Activated T-cell treated with anti-CD3 and anti-CD28 coated beads, Interleukin-2, amount 50 U/mL, for 72 hours (primary cell): Measurements from ENCODE around the gene ADARB1. TPM values are rescaled to one million over a fixed set of nuclear protein-coding genes. Genes with fewer than 3 reads are reported as not detected.

Experiments
- ATAC-seq, 2 donors: fragments of 150-1000 bp; cut with Tn5 transposase; replicated peaks in 1 of 2; 2 replicates each; pipeline ENCODE4 v1.10.0; 2021; ENCODE audit warnings: moderate library complexity in 2 of 2, mild to moderate bottlenecking in 1 of 2
- DNase-seq, 2 donors: peaks; one replicate each; pipeline ENCODE4 v3.0.0; 2021 to 2022; ENCODE audit warnings: mixed read lengths in 1 of 2
- H3K27ac Mint-ChIP-seq: one replicate; pipeline ENCODE4 v1.8.0; 2022; ENCODE audit warnings: mild to moderate bottlenecking, moderate library complexity, mixed read lengths
- H3K27me3 Mint-ChIP-seq: one replicate; pipeline ENCODE4 v1.8.0; 2022; ENCODE audit warnings: low read depth, mixed read lengths
- H3K36me3 Mint-ChIP-seq, 2 donors: one replicate each; pipeline ENCODE4 v1.8.0; 2022; ENCODE audit warnings: mixed read lengths in 2 of 2, mild to moderate bottlenecking in 1 of 2; ENCODE audit not compliant: insufficient read depth in 2 of 2
- H3K4me1 Mint-ChIP-seq: one replicate; pipeline ENCODE4 v1.8.0; 2022; ENCODE audit warnings: low read depth, mixed read lengths
- H3K4me3 Mint-ChIP-seq, 2 donors: one replicate each; pipeline ENCODE4 v1.8.0; 2022; ENCODE audit warnings: mild to moderate bottlenecking in 2 of 2, mixed read lengths in 2 of 2, moderate library complexity in 2 of 2
- H3K9me3 Mint-ChIP-seq, 2 donors: one replicate each; pipeline ENCODE4 v1.8.0; 2022; ENCODE audit warnings: mixed read lengths in 2 of 2
- total RNA-seq, 2 donors: library from RNA; stranded (reverse); gene quantifications; one replicate each; pipeline ENCODE4 v1.2.3, GENCODE V29; 2022

Gene ADARB1
- total RNA-seq, 2 donors from 2014 or later = 41.7 to 45.3 TPM

DNA sequence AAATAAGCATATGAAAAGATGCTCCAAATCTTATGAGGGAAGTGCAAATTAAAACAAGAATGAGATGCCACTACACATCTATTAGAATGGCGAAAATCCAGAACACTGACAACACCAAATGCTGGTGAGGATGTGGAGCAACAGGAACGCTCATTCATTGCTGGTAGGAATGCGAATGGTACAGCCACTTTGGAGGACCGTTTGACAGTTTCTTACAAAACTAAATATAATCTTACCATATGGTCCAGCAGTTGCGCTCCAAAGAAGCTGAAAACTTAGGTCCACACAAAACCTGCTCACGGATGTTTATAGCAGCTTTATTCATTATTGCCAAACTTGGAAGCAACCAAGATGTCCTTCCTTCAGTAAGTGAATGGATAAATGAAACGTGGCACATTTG lies 163.0 kb downstream of the ADARB1 start:
- H3K27me3 Mint-ChIP-seq = peaks cover 13% of the 10 kb centered on the region
- no peak overlapping the region for H3K27ac Mint-ChIP-seq
- H3K9me3 Mint-ChIP-seq = peaks cover 0 to 4% of the 10 kb centered on the region in 2 donors
- ATAC-seq (no peak), DNase-seq (no peak)
- no peaks in the 10 kb centered on the region for H3K4me1 Mint-ChIP-seq
- peaks cover 0 to 2% of the 10 kb centered on the region in 2 donors for H3K36me3 Mint-ChIP-seq
- H3K4me3 Mint-ChIP-seq = no peak overlapping the region

- Mint-ChIP-seq H3K36me3 (peaks cover 11 to 13% of the 10 kb centered on the region in 2 donors), H3K9me3 (peaks cover 6 to 12% of the 10 kb centered on the region in 2 donors), H3K4me1 (no peaks in the 10 kb centered on the region), H3K27me3 (peaks cover 9% of the 10 kb centered on the region), H3K4me3 (no peak overlapping the region), H3K27ac (no peak overlapping the region)
- no peak for ATAC-seq
- no peak for DNase-seq
Measured at GRCh38 chr21:45241357-45241756, 167.0 kb downstream of the ADARB1 start.

DNA sequence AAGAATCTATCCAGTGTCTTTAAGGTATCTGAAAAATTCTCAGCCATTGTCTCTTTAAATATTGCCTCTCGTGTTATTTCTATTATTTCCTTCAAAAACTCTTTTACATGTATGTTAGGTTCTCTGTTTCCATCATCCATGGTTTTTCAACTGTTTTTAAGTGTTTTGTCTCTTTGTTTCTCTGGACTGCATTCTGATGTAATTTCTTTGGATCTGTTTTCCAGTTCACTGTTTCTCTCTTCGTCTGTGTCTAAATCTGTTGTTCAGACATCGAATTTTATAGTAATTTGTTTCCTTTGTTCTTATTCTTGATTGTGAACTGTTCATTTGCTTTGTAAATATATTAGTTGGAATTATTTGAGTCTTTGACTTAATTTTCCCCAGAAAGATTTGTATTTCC lies 169.2 kb downstream of the ADARB1 start:
- Mint-ChIP-seq H3K9me3 (peaks cover 6 to 12% of the 10 kb centered on the region in 2 donors), H3K4me3 (no peak overlapping the region), H3K4me1 (no peaks in the 10 kb centered on the region), H3K36me3 (peaks cover 11 to 13% of the 10 kb centered on the region in 2 donors), H3K27ac (no peak overlapping the region), H3K27me3 (no peaks in the 10 kb centered on the region)
- ATAC-seq (no peak), DNase-seq (no peak)

DNA sequence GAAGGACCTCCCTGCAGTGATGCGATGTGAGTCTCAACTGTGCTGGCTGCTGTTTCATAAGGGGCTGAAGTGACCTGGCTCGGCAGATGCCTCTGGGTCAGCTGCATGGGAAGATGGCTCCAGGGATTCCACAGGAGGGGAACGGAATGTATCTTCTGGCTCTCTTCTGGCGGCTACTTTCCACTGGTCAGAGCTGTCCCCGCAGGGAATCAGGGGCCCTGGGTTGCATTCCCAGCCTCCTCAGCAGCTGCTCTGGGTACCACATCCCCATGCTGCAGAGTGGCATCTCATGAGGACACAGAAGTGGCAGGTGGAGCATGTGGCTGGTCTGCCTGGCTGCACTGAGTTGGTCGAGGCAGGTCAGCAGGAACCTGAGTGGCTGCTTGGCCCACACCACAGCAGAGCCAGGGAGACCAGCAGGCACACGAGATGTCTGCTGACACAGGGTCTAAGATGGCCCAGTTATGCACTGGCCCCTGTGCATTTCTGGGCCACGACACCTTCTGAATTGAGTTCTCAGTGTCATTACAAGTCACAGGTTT lies 170.5 kb downstream of the ADARB1 start:
- Mint-ChIP-seq H3K4me3 (no peak overlapping the region), H3K27ac (no peak overlapping the region), H3K36me3 (peaks cover 11 to 13% of the 10 kb centered on the region in 2 donors), H3K9me3 (peaks cover 6 to 12% of the 10 kb centered on the region in 2 donors), H3K27me3 (no peaks in the 10 kb centered on the region), H3K4me1 (no peaks in the 10 kb centered on the region)
- DNase-seq = no peak
- ATAC-seq = no peak

DNA sequence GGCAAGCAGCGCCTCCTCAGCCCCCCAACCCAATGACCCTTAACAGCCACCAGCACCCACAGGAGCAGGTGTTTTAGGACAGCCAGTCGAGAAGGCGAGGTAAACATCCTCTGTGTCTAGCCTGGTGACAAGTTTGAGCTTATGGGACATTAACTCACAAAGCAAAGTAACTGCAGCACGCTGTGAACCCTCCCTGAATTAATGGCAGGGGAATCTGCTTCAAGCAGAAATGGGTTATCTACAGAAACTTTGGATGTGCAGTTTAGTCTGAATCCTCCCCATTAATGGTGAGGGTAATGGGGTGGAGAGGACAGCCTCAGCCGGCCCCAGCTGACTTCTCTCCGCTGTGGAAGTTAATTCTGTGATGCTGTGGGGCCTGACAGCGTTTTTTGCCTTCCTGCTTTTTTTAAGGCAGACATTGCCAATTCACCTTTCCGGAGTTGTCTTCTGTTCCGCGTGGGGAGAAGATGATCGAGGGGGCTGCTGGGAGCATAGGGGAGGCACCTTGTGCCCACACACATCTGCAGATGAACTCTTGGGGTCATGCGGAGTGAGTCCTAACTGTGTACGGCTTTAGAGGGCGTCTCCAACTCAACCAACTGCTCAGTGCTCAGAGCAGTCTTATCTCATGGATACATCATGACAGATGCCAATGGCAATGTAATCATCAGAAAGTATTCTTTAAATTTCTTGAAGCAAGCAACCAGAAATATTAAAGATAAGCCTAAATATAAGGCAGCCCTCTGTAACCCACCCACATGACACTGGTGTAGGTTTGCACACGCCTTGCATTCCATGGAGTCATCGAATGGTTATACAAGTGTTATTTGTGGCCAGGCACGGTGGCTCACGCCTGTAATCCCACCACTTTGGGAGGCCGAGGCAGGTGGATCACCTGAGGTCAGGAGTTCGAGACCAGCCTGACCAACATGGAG lies 172.3 kb downstream of the ADARB1 start:
- Mint-ChIP-seq H3K9me3 (peaks cover 6 to 11% of the 10 kb centered on the region in 2 donors), H3K27me3 (no peaks in the 10 kb centered on the region), H3K4me3 (no peak overlapping the region), H3K4me1 (no peaks in the 10 kb centered on the region), H3K36me3 (peaks cover 10 to 13% of the 10 kb centered on the region in 2 donors), H3K27ac (no peak overlapping the region)
- DNase-seq (no peak), ATAC-seq (no peak)

DNA sequence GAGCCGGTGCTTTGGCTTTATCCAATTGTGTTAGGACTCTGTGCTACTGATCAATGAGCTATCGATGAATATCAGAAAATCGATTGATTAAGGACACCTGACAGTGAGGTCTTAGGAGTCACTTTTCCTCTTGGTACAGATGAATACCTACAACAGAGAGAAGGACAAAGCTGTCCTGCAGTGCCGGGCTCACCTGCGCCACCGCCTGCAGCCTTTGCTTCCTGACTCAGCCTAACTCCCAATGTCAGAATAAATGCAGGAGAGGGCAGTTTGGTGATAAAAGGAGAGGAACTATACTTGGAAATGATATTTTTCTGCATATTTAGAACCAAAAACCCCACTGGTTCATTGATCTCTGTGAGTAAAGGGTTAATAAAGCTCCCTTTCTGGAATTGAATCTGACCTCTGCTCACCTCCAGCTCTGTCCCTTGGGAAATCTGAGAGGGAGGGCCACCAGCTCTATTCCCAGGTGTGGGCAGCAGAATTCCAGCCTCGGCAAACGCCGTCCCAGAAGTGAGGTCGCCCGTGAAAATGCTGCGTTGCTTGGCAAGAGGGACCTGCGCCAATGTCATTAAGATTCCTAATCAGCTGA lies 174.0 kb downstream of the ADARB1 start:
- ATAC-seq (no peak), DNase-seq (no peak)
- no peaks in the 10 kb centered on the region for H3K4me1 Mint-ChIP-seq
- H3K4me3 Mint-ChIP-seq = no peak overlapping the region
- peaks cover 8 to 12% of the 10 kb centered on the region in 2 donors for H3K36me3 Mint-ChIP-seq
- no peak overlapping the region for H3K27ac Mint-ChIP-seq
- H3K9me3 Mint-ChIP-seq = peaks cover 5 to 8% of the 10 kb centered on the region in 2 donors
- H3K27me3 Mint-ChIP-seq = no peaks in the 10 kb centered on the region

- Mint-ChIP-seq H3K4me1 (no peaks in the 10 kb centered on the region), H3K27ac (no peak overlapping the region), H3K4me3 (no peak overlapping the region), H3K27me3 (no peaks in the 10 kb centered on the region), H3K9me3 (peaks cover 2 to 3% of the 10 kb centered on the region in 2 donors), H3K36me3 (peaks cover 4 to 7% of the 10 kb centered on the region in 2 donors)
- ATAC-seq (peak in 1 of 2 donors; percentile 25), DNase-seq (no peak)
Measured at GRCh38 chr21:45248893-45249381, 174.6 kb downstream of the ADARB1 start.

GRCh38 chr21:45249626-45250025 lies 175.2 kb downstream of the ADARB1 start:
- Mint-ChIP-seq H3K9me3 (no peaks in the 10 kb centered on the region), H3K27me3 (peaks cover 5% of the 10 kb centered on the region), H3K4me1 (peaks cover 3% of the 10 kb centered on the region), H3K36me3 (no peaks in the 10 kb centered on the region), H3K4me3 (no peak overlapping the region), H3K27ac (no peak overlapping the region)
- no peak for DNase-seq
- ATAC-seq = no peak

- H3K9me3 Mint-ChIP-seq = no peaks in the 10 kb centered on the region
- H3K4me3 Mint-ChIP-seq = no peak overlapping the region
- no peak overlapping the region for H3K27ac Mint-ChIP-seq
- H3K27me3 Mint-ChIP-seq = peaks cover 10% of the 10 kb centered on the region
- DNase-seq (no peak), ATAC-seq (no peak)
- peaks cover 9% of the 10 kb centered on the region for H3K4me1 Mint-ChIP-seq
- no peaks in the 10 kb centered on the region for H3K36me3 Mint-ChIP-seq
Measured at GRCh38 chr21:45250272-45250671, 175.9 kb downstream of the ADARB1 start.

GRCh38 chr21:45250914-45251634 lies 176.7 kb downstream of the ADARB1 start:
- DNase-seq (no peak), ATAC-seq (no peak)
- Mint-ChIP-seq H3K9me3 (no peaks in the 10 kb centered on the region), H3K4me3 (no peak overlapping the region), H3K27ac (no peak overlapping the region), H3K4me1 (peaks cover 18% of the 10 kb centered on the region), H3K27me3 (peaks cover 10% of the 10 kb centered on the region), H3K36me3 (no peaks in the 10 kb centered on the region)

- peaks cover 10% of the 10 kb centered on the region for H3K27me3 Mint-ChIP-seq
- ATAC-seq = no peak
Measured at GRCh38 chr21:45251635-45252447, 177.5 kb downstream of the ADARB1 start.

DNA sequence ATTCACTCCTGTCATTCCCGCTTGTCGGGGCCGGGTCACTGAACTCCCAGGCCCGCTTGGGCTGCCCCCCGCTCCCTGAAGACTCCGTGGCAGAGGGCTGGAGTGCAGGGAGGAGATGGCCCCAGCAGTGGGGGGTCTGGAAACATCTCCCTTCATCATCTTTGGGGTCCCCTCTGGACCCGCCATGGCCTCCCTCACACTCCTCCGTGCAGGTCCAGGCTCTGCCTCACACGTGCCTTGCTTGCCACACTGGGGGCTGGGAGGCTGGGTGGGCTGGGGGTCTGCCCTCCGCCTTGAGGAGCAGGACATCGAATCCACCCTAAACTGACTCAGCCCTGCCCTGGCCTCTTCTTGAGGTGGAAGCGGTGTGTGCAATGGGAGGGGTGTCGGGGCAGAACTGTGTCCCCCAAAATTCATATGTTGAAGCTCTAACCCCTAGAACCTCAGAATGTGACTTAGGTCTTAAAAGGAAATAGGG lies 178.1 kb downstream of the ADARB1 start:
- Mint-ChIP-seq H3K4me3 (no peak overlapping the region), H3K9me3 (no peaks in the 10 kb centered on the region), H3K27ac (no peak overlapping the region), H3K27me3 (peaks cover 10% of the 10 kb centered on the region), H3K36me3 (no peaks in the 10 kb centered on the region), H3K4me1 (peaks cover 20% of the 10 kb centered on the region)
- no peak for ATAC-seq
- DNase-seq = no peak

More at GRCh38 chr21:45251635-45252447, 177.5 kb downstream of the ADARB1 start:
- Mint-ChIP-seq H3K27ac (no peak overlapping the region), H3K4me3 (no peak overlapping the region), H3K4me1 (peaks cover 20% of the 10 kb centered on the region), H3K9me3 (no peaks in the 10 kb centered on the region), H3K36me3 (no peaks in the 10 kb centered on the region)
- DNase-seq = no peak
